SIG-M5 treated with dmso at 0.1 percent for 504 hours (cell line): ENCODE measurements around the gene ATP4B.
"Not testable (repeated sequence)": the region's sequence is repeated elsewhere in the genome, so short reads cannot be mapped to it uniquely, and the experiment has no call there.

Source experiments
- DNase-seq: peaks from one replicate; lab custom pipeline; 2025; ENCODE audit not compliant: unreplicated experiment; lab: John Stamatoyannopoulos, UW

Gene ATP4B

GRCh38 chr13:113625965-113626721, 31.9 kb downstream of the ATP4B start:
- DNase-seq: no peak

- DNase-seq: not testable (repeated sequence)
These were observed 33.2 kb downstream of the ATP4B start for GRCh38 chr13:113624640-113625304.

DNA sequence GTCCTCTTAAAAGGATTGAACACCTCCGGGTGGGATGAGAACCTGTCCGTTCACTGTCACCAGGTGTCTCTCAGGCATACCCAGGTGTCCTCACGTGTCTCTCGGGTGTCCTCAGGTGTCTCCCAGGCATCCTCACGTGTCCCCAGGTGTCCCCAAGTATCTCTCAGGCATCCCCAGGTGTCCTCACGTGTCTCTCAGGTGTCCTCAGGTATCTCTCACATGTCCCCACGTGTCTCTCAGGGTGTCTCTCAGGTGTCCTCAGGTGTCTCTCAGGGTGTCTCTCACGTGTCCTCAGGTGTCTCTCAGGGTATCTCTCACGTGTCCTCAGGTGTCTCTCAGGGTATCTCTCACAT, 33.8 kb downstream of the ATP4B start:
- DNase-seq: no peak

GRCh38 chr13:113623491-113624234, 34.3 kb downstream of the ATP4B start:
- no peak for DNase-seq

GRCh38 chr13:113622791-113623490, 35.1 kb downstream of the ATP4B start:
- no peak for DNase-seq

- DNase-seq: not testable (repeated sequence)
These were observed 35.9 kb downstream of the ATP4B start for GRCh38 chr13:113621986-113622550.

GRCh38 chr13:113621498-113621897, 36.5 kb downstream of the ATP4B start:
- not testable (repeated sequence) for DNase-seq

DNA sequence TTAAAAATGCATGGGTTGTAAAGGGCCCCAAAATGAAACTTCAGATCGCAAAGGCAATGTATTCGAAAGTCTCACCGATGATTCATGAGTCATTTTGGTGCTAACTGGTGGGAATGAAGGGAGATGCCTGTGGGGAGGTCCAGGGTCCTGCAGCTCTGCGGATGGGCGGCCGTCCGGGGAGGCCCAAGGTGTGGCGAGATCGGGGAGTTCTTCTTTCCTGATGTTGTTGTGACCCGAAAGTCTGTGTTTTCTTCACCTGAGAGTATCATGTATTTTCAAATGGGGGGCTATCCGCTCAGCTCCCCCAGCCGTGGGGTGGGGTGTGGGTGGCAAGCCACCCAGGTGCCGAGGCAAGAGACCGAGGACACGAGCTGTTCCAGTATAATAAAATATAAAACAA, 37.0 kb downstream of the ATP4B start:
- DNase-seq: no peak

DNA sequence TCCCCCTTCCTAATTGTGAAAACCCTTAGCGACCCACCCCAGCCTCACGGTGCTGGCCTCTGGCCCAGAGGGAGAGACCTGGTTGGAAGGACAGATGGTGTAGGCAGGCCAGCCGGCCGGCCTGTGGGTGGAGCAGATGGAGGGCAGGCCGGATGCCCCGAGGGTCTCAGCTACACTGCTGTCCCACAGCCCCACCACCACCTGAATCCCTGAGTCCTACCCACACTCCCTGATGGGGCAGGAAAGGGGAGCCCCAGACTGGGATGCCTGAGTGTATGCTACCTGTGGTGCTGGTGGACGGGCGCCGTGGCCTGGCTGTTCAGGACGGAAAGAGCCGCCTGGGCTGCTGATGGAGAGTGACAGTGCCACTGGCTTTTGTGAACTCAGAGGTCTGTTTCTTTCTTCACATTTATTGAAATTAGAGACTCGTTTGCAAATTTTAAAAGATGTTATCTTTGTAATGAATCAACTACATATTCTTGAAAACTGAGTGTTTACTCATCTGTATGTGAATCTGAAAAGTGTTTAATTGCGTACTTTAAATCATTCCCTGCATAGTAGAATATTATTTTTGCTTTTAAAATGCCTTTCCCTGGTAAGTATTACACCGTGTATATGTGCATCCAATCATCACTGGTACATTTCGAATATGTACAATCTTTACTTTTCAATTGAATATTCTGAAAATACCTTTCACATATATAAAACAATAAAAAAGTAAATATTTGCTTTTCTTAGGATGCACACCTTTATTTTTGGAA, 37.8 kb downstream of the ATP4B start:
- DNase-seq: no peak

- DNase-seq: no peak
These were observed 39.5 kb downstream of the ATP4B start for GRCh38 chr13:113618455-113618854.

GRCh38 chr13:113617961-113618360, 40.0 kb downstream of the ATP4B start:
- DNase-seq: no peak

GRCh38 chr13:113616991-113617749, 40.8 kb downstream of the ATP4B start:
- peak; percentile 11 for DNase-seq

DNA sequence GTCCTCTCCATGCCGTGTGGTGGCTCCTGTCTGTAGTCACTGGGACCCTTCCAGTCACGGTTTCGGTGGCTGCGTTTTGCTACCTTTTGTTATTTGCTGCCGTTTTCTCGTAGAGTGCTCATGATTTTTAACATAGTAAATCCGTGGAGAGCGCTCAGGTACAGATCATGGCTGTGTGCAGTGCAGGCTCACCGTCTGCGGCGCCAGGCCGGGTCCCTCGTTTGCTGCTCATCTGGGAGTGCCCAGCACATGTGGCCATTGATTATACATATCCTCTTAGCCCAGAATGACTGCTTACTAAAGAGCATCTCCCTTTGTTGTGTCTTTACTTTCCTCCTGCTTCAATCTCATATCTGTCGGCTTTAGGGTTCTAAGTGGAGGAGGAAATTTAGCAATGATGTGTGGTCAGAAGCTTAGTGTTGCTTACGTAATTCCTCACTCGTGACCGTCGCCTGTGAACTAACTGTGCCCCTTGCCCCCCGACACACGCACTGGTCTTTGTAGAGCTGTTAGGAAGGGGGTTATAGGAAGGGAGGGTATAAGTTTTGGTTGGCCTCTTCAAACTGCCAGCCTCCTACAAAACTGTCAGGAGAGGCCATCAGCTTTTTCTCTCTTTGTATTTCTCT, 41.6 kb downstream of the ATP4B start:
- peak; percentile 87 for DNase-seq

DNA sequence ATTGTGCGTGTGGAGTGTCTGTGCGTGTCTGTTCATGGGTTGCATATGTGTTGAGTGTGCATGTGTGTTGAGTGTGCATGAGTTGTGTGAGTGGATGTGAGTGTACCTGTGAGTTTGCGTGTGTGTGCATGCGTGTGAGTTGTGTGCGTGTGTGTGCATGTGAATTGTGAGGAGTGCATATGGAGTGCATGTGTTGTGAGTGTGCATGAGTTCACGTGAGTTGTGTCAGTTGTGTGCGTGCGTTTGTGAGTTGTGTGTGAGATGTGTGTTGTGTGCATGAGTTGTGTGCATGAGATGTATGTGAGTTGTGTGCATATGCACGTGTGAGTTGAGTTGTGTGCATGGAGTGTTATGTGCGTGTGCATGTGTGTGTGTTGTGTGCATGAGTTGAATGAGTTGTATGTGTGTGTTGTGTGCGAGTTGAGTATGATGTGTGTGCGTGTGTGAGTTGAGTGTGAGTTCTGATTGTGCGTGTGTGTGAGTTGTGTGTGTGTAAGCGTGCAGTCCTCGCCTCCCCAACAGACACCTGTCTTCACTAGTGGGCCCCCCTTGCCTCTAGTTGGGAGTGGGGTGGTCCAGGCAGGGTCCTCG, 44.1 kb downstream of the ATP4B start:
- DNase-seq: no peak

DNA sequence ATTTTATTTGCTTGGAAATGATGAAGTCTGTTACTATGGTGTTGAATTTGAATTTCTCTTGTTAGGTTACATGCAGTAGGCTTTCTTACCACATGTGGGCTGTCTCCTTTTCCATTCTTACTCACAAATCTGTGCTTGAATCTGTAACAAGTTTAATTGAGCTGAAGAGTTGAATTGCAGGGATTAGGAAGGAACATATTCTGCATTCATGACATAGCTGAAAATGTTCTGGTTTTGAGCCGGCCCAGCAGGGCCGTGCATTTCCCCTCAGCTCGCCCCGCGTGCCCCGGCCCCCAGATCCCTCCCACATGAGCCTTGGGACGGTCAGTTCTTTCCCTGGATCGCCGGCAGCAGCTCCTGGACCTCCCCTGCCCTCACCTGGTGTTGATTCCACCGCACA, 45.4 kb downstream of the ATP4B start:
- DNase-seq: no peak

GRCh38 chr13:113611996-113612395, 46.0 kb downstream of the ATP4B start:
- no peak for DNase-seq

DNA sequence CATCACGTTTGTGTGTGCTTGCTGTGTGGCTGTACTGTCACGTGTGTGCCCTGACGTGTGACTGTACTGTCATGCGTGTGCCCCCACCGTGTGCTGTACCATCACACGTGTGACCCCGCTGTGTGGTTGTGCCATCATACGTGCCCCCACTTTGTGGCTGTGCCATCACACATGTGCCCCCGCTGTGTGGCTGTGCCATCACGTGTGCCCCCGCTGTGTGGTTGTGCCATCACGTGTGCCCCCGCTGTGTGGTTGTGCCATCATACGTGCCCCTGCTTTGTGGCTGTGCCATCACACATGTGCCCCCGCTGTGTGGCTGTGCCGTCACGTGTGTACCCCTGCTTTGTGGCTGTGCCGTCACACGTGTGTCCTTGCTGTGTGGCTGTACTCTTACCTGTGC, 47.7 kb downstream of the ATP4B start:
- no peak for DNase-seq

DNA sequence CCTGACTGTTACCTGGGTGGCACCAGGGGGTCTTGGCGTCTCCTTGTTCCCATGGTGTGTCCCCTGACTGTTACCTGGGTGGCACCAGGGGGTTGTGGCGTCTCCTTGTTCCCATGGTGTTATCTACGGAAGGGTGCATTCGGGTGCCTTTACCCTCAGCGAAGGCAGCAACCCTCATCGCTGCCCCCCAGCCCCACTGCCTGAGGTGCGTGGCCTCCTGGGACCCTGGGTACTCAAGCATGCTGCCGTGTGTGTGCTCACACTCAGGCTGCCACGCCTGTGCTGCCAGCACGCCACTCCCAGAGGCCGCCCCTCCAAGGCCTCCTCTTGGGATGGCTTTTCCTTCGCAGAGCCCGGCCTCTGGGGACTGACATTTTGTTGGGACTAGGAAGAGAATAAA, 48.4 kb downstream of the ATP4B start:
- DNase-seq: no peak
